GM18505 (cell line): ENCODE measurements around the gene PPP1R12A.

ENCODE experiments used
- ATAC-seq: cut with Tn5 transposase; IDR thresholded peaks from one replicate; pipeline ENCODE4 v1.9.1; 2021; ENCODE audit not compliant: unreplicated experiment
- POLR2A ChIP-seq: IDR thresholded peaks from 4 replicates; pipeline ENCODE4 v1.6.1; 2011; ENCODE audit warnings: borderline replicate concordance; ENCODE audit not compliant: insufficient read depth, insufficient read length; ENCODE audit errors: extremely low read depth

PPP1R12A gene

GRCh38 chr12:79766705-79767464 is 168.0 kb downstream of the PPP1R12A start:
- no peak for TF ChIP-seq POLR2A

GRCh38 chr12:79765157-79765556 is 169.7 kb downstream of the PPP1R12A start:
- no peak for ATAC-seq
- no peak for TF ChIP-seq POLR2A

More at GRCh38 chr12:79766705-79767464, 168.0 kb downstream of the PPP1R12A start:
- ATAC-seq = no peak

DNA sequence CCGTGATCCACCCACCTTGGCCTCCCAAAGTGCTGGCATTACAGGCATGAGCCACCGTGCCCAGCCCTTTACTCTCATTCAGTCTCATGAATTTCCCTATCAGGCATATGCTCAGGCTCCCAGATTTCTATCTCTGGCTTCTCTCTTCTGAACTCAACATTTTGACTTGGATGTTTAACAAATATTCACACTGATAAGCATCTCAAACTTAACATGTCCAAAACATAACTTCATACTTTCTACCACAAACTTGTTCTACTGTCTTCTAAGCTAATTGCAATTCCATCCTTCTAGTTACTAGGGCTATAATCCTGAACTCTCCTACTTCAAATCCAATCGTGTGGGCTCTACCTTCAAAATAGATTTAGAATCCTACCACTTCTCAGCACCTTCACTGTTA is 170.3 kb downstream of the PPP1R12A start:
- TF ChIP-seq POLR2A = no peak
- ATAC-seq = no peak

GRCh38 chr12:79763766-79764452 is 171.0 kb downstream of the PPP1R12A start:
- no peak for TF ChIP-seq POLR2A
- ATAC-seq = no peak

GRCh38 chr12:79761341-79761740 is 173.6 kb downstream of the PPP1R12A start:
- no peak for TF ChIP-seq POLR2A
- no peak for ATAC-seq

DNA sequence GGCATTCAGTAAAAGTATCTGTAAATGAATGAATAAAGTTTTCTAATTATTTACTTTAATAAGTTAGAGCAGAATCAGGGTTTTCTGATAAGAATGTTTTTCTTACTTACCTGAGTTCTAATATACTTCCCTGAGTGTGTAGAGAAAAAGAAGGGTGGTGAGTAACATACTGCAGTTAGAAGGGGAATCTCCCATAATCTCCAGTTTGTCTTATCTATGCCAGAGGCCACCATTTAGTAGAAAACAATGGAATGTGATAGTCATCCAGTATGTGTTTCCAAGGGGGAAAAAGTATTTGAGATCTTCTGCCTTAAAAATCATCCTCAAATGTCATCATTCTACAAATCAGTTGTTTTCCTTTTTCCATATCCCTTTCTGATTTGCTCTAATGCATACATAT is 187.6 kb downstream of the PPP1R12A start:
- TF ChIP-seq POLR2A = no peak
- no peak for ATAC-seq

DNA sequence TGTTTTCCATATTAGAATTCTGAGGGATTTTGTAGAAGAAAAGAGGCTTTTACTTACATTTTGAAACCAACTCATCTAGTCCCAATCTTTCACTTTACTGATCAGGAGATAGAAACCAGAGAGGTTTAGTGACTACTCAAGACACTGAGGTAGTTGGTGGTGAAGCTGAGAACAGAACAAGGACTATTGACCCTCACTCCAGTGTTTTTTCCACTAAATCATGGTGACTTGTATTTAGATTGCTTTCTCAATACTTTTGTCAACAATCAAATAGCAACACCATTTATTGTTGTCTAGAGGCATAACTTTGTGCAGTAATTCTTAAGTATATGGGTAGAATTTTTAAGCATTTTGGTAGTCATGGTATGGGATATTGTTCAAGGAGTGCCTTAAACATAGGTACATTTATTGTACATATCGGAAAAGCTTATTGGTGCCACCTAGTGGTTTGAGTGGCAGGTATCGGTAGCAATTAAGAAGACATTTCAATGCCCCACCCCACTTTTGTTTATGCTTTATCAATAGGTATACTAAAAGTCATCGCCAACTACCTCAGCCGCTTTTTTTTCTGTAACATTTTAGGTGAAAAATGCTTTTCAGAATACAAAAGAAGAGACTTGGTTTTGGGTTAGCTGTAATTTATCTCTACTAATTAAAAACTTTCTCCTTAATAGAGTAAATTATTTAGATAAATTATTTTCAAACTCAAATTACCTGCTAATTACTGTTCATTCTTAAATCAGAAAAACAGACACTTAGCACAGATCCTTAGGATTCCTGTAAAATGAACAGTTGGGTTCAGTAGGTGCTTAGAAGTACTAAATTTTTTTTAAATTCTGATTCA is 196.8 kb downstream of the PPP1R12A start:
- ATAC-seq = peak; percentile 73
- no peak for TF ChIP-seq POLR2A

- TF ChIP-seq POLR2A = no peak
- no peak for ATAC-seq
Measured at GRCh38 chr12:79732638-79733037, 202.3 kb downstream of the PPP1R12A start.

DNA sequence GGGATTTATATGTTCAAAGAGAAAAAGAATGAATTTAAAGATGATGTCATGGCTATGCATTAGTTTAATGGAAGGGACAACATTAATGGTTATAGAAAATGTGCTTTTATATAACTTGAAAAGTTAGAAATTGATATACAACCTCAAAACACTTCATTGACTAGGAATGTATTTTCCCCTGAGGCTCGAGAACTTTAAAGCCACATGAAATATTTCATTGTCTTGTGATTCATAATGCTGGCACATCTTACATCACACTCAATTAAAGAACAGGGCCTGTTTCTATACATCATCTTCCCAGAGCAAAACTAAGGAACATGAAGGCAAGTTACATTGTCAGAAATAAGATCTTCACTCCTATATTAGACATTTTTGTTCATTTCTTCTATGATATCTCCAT is 208.9 kb downstream of the PPP1R12A start:
- no peak for TF ChIP-seq POLR2A
- no peak for ATAC-seq
